ENCODE measurements around the gene ARHGAP19.

The ARHGAP19 gene

DNA sequence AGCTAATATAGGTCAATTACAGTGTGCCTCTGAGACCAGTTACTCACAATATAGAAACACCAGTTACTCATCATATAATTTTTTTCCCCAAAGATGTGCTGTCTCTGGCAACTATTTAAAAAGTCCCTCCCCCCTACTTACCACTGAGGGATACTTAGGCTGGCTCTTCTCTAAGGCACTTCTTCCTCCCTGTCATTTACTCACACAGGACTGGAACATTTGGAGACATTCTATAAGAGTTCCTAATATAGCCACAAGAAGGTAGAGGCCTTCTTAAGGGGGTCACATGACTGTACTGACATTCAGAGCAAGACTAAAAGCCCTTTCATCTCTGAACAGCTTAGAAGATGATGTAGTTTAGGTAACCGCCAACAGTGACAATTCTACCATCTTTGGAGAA is 62.3 kb downstream of the ARHGAP19 start:
- no peak for DNase-seq (ENCODE audit: extremely low read depth in 1 of 2, low read depth in 1 of 2)

GRCh38 chr10:97229322-97230015 is 63.0 kb downstream of the ARHGAP19 start:
- no peak for DNase-seq (ENCODE audit: extremely low read depth in 1 of 2, low read depth in 1 of 2)

GRCh38 chr10:97228775-97229157 is 63.7 kb downstream of the ARHGAP19 start:
- no peak for DNase-seq (ENCODE audit: extremely low read depth in 1 of 2, low read depth in 1 of 2)

- no peak for DNase-seq (ENCODE audit: extremely low read depth in 1 of 2, low read depth in 1 of 2)
Measured at GRCh38 chr10:97228130-97228774, 64.2 kb downstream of the ARHGAP19 start.

- DNase-seq (ENCODE audit: extremely low read depth in 1 of 2, low read depth in 1 of 2): no peak
Measured at GRCh38 chr10:97226398-97226797, 66.0 kb downstream of the ARHGAP19 start.

- peak in 1 of 2 donors; percentile 6 for DNase-seq (ENCODE audit: extremely low read depth in 1 of 2, low read depth in 1 of 2)
Measured at GRCh38 chr10:97224483-97225435, 67.7 kb downstream of the ARHGAP19 start.

- DNase-seq (ENCODE audit: extremely low read depth in 1 of 2, low read depth in 1 of 2): no peak
Measured at GRCh38 chr10:97222326-97222961, 70.0 kb downstream of the ARHGAP19 start.

GRCh38 chr10:97220355-97220754 is 72.1 kb downstream of the ARHGAP19 start:
- DNase-seq (ENCODE audit: extremely low read depth in 1 of 2, low read depth in 1 of 2): no peak

GRCh38 chr10:97217299-97217698 is 75.1 kb downstream of the ARHGAP19 start:
- no peak for DNase-seq (ENCODE audit: extremely low read depth in 1 of 2, low read depth in 1 of 2)

GRCh38 chr10:97215619-97216260 is 76.7 kb downstream of the ARHGAP19 start:
- no peak for DNase-seq (ENCODE audit: extremely low read depth in 1 of 2, low read depth in 1 of 2)

DNA sequence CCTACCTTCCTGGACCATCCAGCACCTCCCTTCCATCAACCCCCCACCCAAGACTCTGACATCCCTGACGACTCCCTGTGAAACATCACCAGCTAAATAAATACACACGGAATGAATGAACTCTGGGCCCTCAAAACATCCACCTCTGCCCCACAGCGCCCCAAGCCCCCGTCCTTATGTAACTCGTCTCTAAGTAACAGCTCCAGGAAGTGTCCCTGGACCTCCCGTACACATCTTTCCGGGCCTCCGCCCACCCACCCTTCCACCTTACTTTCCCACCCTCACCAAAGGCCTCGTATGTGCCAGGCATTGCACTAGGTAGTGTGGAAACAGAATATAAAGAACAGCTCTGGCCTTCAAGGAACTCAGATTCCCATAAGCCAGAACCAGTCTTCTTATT is 79.0 kb downstream of the ARHGAP19 start:
- no peak for DNase-seq (ENCODE audit: extremely low read depth in 1 of 2, low read depth in 1 of 2)

- no peak for DNase-seq (ENCODE audit: extremely low read depth in 1 of 2, low read depth in 1 of 2)
Measured at GRCh38 chr10:97211229-97211628, 81.2 kb downstream of the ARHGAP19 start.

DNA sequence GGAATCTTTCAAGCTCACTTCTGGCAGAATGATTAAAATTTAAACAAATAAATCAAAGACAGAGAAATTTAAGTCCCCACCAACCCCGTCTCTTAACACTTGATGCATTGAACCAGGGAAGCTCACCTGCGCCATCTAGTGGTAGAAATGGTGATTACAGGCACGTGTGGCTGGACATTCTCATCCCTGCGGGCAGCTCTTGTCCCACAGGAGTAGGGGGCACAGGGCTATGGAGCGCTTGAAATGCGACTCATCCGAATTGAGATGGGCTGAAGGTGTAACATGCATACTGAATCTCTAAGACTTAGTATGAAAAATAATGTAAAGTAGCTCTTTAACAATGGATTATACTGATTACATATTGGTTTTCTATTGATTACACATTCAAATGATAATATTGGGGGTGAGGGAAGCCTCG is 81.9 kb downstream of the ARHGAP19 start:
- peak in 1 of 2 donors; percentile 31 for DNase-seq (ENCODE audit: extremely low read depth in 1 of 2, low read depth in 1 of 2)

DNA sequence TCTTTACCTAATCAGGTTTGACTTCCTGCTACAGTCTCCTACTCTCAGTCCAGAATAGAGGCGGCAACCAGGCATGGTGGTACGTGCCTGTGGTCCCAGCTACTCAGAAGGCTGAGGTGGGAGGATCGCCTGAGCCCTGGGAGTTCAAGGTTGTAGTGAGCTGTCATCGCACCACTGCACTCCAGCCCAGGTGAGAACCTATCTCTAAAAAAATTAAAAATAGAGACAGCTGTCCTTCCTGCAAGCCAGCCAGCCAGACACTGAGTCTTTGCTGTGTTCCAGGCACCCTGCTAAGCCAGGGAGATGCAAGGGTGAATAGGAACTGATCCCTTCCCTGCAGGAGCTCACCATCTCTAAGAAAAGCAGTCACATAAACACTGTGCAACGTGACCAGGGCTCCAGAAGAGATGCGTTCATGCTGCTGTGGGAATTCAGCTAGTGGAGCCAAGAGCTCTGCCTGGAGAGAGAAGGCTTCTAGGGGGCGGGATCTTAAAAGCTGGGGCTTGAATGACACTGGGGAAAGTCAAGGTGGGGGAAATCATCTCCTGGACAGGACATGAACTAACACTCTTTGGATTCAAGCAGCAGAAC is 84.6 kb downstream of the ARHGAP19 start:
- no peak for DNase-seq (ENCODE audit: extremely low read depth in 1 of 2, low read depth in 1 of 2)

DNA sequence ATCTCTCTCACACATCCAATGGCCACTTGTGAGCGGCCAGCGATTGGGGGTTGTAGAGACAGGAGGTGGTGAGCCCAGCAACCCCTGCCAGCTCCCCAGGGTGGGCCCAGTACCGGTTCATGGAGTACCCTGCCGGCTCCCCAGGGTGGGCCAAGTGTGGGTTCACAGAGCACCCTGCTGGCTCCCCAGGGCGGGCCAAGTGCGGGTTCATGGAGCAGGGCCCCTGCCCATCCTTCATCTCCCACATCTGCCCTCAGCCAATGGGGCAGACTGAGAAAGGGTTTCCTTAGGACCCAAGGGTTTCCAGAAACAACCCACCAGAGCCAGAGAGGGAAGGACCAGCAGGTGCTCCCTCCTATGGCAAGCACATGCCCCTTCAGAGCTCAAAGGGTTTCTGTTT is 85.3 kb downstream of the ARHGAP19 start:
- no peak for DNase-seq (ENCODE audit: extremely low read depth in 1 of 2, low read depth in 1 of 2)

DNA sequence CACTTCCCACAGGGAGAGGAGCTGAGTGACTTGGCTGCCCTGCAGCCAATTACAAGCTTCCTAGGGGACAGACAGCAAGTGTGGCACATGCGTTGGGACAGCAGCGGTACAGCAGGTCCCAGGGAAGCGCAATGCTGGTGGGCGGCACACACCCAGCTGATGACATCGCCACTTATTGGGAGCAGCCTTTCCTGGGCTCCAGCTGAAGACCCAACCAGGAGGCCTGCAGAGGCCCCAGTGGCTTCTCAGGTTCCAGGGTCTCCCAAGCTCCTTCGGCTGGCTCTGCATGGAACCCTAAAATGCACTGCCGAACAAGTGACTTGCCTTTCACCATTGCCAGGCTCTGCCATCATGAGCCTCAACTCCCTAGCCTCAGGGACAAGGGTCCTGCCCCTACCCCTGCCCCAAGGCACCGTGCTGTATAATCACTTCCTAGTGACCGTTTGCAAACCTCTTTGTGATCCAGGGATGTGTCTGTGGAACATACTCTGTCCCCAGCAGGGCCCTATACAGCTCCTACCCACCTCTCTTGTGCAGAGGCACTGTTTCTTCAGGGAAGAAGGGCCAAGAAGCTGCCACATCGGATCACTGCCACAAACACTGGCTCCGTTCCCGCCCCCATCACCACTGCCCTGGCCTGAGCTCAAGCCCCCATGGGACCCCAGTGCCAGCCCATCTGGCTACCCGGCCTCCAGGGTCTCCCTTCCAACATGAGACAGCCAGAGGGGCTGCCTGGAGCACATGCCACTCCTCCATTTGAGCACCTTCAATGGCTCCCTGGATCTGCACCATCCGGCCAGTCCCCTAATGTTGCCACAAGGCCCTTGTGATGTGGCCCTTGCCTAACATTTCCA is 87.4 kb downstream of the ARHGAP19 start:
- DNase-seq (ENCODE audit: extremely low read depth in 1 of 2, low read depth in 1 of 2): no peak

DNA sequence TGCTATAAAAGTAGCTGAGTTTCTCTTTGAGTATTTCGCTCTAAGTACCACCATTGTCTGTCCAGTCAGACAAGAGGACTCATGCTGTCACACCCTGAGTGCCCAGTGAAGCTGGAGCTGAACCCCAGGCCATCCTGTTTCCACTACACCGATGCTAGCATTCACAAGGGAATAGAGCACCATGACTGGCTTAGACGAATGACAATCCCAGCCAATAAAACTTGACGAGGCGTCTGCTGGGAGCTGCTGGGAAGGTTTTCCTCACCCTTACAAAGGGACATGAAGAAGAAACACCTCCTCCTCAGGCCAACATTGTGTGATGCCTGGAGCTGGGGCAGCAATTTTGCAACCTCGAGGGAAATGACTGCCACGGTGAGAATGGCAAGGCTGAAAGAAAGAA is 89.2 kb downstream of the ARHGAP19 start:
- DNase-seq (ENCODE audit: extremely low read depth in 1 of 2, low read depth in 1 of 2): no peak

GRCh38 chr10:97200616-97201015 is 91.8 kb downstream of the ARHGAP19 start:
- DNase-seq (ENCODE audit: extremely low read depth in 1 of 2, low read depth in 1 of 2): no peak

DNA sequence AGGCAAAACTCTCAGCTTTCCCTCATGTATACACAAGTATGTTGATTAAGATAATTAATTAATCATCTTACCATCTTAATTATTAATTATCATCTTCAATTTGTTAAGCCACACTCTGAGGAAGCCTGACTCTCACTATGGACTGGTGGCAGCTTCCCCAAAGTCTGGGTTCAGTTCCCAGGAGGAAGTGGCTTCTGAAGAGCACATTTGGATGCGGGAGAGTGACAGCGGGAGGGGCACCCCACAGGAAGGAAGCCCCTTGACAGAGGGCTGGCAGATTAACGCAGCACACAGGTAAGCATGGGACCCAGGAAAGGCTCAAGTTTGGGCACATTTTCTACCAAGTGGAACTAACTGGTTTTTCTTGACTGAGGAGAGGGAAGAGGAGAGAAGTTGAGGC is 93.3 kb downstream of the ARHGAP19 start:
- no peak for DNase-seq (ENCODE audit: extremely low read depth in 1 of 2, low read depth in 1 of 2)

Data from stimulated activated CD8-positive, alpha-beta memory T cell treated with anti-CD3 and anti-CD28 coated beads, Interleukin-7, amount 100 ng/mL, for 48 hours (primary cell).